Renal pelvis (tissue), 12 donors: ENCODE results near the gene GRIP2. TPM values are rescaled to one million over a fixed set of nuclear protein-coding genes. Genes with fewer than 3 reads are reported as not detected.

ENCODE experiments used
- DNase-seq: peaks from one replicate; pipeline ENCODE4 v3.0.0-alpha.2; 2013
- long read RNA-seq, 16 experiments: transcript quantifications; one replicate each; lab custom pipeline, GENCODE V29; 2026
- polyA plus RNA-seq, 3 donors: library from polyadenylated mRNA; unstranded; fragments of 120-200 nt; gene quantifications; one replicate each; pipeline ENCODE4 v1.2.1, GENCODE V29; 2013; ENCODE audit not compliant: insufficient read length in 3 of 3

Gene GRIP2
- 1 to 10 TPM; 1.1 to 2.5 (median 1.5) TPM for polyA plus RNA-seq
- long read RNA-seq, donor 1, result 0 reads
- long read RNA-seq, donor 2, result 0 reads
- long read RNA-seq, donor 3, full-length matches to known transcripts, result 1 of 1 reads
- long read RNA-seq, donor 3, partial matches to known transcripts, result 0 of 1 reads
- long read RNA-seq, donor 3, other reads (novel, unspliced or antisense), result 0 of 1 reads
- long read RNA-seq, donor 4, result 0 reads
- long read RNA-seq, donor 5, result 0 reads
- long read RNA-seq, donor 6, result 0 reads
- long read RNA-seq, donor 7, result 0 reads
- long read RNA-seq, donor 8, result 0 reads
- long read RNA-seq, donor 9, result 0 reads
- long read RNA-seq, donor 10, result 0 reads
- long read RNA-seq, donor 11, result 0 reads
- long read RNA-seq, donor 12, partial matches to known transcripts, result 0 of 1 reads
- long read RNA-seq, donor 12, other reads (novel, unspliced or antisense), result 0 of 1 reads
- long read RNA-seq, donor 13, result 0 reads
- long read RNA-seq, donor 14, result 0 reads
- long read RNA-seq, donor 15, result 0 reads
- long read RNA-seq, donor 16, result 0 reads

- DNase-seq, result no peak
These were observed at the start of gene GRIP2 for GRCh38 chr3:14539742-14540491. Gene GRIP2 (minus strand): TSS chr3:14540342. CDS start chr3:14540308, 34 bp downstream.

GRCh38 chr3:14588425-14589112 lies 48.4 kb upstream of the GRIP2 start:
- no peak for DNase-seq

DNA sequence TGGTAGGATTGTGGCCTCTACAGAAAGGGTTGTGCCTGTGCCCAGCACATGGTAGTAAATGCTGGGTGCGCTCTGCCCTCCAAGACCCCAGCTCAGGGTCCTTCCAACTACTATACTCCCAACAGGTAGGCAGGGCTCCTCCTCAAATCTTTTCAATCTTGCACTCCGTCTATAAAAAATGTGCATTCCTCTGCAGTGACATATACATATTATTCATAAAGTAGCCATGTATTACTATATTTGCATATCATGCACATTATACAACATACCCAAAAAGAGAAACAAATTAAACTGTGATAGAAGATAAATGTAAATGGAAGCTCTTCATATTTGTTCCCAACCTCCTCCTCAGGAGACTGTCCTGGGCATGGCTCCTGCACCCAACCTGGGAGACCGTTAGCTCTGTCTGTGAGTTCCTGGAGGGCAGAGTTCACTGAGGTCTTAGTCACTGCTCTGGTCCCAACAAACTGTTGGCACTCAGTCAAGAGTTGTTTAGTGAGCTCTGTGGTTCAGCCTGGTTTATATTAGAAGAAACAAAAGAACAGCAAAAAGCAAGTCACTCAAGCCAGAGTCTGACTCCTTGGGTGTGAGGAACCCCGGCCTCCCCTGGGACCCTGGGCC lies 47.7 kb upstream of the GRIP2 start:
- no peak for DNase-seq

DNA sequence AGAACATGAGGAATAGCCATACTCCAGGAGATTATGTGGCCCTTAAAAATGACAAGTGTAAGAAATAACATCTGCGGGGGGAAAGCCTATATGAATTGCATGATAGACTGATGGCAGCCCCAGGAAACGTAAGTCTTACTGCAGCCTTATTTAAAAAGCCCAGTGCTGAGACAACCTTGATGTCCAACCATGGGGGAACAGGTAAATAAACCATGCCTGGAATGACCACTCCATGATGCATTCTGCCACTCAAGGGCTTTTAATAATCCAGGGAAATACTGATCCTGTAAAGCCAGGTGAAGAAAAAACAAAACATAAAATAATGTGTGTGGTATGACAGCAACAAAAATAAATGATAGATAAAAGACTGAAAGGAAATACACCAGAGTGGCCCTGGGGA lies 46.5 kb upstream of the GRIP2 start:
- DNase-seq, result no peak

- no peak for DNase-seq
These were observed 43.5 kb upstream of the GRIP2 start for GRCh38 chr3:14583548-14584091.

- no peak for DNase-seq
These were observed 41.9 kb upstream of the GRIP2 start for GRCh38 chr3:14582045-14582410.

DNA sequence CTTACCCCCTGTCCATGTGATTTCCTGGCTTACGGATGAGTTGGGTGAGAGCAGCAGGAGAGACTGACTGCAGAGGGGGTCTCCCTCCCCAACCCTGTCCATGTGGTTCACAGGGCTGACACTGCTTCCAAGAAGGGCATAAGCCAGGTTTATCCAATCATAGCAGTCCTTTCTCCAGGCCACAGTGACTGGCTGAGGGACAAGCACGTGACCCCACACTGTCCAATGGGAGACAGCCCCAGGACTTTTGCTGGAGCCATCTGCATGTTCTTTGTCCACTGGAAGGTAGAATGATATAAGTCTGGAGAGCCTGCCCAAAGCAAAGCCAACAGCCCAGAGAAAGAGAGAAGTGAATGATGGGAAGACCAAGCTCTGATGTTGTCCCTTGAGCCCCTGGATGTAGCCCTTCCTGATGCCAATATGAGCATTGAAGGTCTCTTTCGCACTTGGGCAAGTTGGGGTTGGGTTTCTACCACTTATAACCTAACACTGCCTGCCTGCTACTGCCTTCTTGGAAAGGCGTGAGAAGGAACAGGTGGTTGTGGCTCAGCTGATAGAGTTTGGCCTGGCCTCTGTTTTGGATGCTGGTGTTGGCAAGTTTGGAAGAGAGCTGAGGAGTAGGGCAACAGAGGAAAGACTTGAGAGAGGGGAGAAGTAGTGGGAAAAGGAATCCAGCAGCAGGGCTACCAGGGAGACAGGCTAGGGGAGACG lies 41.3 kb upstream of the GRIP2 start:
- DNase-seq, result no peak

DNA sequence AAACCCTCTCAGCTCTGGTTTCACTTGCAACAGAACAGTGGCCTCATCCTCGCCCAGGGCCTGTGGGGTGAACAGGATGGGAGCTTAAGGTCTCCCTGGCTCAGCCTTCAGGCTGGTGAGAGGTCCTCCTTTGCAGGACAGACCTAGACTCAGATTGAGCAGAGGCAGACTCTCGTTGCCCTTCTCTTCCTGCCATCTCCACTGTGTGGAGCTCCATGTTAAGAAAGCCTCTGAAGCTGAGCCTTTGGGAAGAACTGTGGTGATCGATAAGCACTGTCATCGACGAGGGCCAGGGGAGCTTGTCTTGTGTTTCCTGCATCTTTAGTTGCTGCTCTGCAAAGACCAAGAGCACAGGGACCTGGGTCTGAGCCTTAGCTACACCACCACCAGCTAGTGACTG lies 37.8 kb upstream of the GRIP2 start:
- no peak for DNase-seq

DNA sequence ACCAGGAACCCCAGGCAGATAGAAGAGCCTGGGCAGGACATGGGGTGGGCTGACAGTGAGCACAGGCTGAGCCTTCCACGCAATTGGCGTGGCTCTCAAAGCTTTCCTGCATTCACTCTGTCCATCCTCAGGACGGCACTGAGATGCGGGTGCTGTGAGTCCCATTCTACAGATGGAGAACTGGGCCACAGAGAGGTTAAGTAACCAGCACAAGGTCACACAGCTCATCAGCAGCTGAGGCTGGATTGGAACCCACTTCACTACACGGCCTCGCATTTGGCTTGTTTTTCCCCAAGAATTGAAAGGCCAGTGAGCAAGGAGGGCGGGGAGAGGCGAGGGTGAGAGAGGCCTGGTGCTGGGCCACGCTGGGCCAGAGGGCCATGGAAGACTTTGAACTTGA lies 36.0 kb upstream of the GRIP2 start:
- DNase-seq, result no peak

DNA sequence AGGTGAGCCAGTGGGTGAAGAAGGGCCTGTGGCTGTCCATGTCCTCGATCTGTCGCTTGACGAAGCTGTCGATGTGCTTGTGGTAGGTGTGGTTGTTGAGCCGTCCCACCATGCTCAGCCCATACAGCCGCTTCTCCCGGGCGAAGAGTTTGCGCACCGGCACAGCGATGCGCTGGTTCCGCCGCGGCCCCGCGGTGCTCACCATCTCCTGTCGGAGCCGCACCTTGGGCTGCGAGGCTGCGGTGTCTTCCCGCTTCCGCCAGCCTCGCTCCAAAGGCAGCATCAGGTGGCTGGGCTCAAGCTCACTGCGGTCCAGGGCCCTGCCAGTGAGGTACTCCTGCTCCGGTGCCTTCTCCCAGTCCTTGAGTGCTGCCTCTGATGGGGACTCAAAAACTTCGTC lies 34.0 kb upstream of the GRIP2 start:
- DNase-seq, result no peak

- no peak for DNase-seq
These were observed 33.6 kb upstream of the GRIP2 start for GRCh38 chr3:14573706-14574105.

DNA sequence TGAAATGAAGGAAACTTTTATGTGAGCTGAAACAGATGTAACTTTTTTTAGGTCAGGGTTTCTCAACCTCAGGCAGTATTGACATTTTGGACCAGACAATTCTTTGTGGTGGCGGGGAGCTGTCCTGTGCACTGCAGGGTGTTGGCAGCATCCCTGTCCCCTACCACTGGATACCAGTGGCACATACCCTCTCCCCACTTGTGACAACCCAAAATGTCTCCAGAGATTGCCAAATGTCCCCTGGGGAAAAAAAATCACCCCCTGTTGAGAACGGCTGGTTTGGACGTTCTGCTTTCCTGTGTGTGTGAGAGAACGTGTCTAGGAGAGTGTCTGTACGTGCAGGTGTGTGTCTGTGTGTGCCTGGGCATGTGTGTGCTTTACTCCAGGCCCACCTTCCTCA lies 30.7 kb upstream of the GRIP2 start:
- no peak for DNase-seq

GRCh38 chr3:14570089-14570488 lies 29.9 kb upstream of the GRIP2 start:
- DNase-seq, result no peak

- DNase-seq, result no peak
These were observed 29.4 kb upstream of the GRIP2 start for GRCh38 chr3:14569474-14570000.

DNA sequence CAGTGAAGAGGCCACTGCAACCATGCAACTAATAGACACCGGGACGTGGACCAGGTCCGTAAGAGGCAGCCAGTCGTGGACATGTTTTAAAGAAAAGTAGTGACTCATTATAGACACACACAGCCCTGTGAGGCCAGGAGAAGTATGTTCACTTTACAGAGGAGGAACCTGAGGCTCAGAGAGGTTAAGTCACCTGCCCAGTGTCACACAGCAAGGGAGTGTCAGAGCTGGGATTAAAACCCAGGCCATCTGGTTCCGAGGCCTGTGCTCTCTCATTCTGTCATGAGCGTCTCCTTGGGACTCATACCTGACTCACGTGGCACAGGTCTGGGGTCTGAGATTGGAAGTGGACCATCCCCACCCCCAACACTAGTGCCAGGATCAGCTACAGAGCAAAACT lies 28.1 kb upstream of the GRIP2 start:
- DNase-seq, result no peak

- no peak for DNase-seq
These were observed 26.7 kb upstream of the GRIP2 start for GRCh38 chr3:14566812-14567211.

DNA sequence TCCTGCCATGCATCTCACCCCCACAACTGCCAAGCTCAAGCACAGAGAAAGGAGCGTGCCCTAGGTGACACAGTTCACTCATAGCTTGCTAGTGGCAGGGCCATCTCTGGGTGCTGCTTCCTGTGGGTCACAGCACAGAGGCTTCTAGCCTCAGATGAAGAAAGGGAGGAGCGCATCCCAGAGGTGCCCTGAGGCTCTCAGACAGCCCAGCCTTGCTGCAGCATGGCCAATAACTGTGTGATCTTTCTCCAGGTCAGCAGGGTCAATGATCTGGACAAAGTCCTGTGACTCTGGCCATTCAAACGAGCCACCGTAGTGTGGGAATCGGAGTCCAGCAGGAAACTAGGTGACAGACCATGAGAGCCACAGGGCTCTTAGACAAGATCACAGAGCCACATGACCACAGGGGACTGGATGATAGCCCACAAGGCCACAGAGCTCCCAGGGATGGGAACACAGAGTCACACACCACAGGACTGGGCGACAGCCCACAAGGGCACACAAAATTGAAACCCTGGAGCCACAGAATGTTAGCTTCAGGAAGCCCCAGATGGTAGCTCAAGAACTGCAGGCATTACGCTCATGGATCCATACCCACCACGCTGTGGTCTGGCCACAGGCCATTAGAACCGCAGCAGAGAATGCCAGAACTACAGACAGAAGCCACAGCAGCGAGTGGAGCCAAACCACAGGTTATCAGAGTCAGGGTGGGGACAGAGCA lies 25.9 kb upstream of the GRIP2 start:
- DNase-seq, result no peak

DNA sequence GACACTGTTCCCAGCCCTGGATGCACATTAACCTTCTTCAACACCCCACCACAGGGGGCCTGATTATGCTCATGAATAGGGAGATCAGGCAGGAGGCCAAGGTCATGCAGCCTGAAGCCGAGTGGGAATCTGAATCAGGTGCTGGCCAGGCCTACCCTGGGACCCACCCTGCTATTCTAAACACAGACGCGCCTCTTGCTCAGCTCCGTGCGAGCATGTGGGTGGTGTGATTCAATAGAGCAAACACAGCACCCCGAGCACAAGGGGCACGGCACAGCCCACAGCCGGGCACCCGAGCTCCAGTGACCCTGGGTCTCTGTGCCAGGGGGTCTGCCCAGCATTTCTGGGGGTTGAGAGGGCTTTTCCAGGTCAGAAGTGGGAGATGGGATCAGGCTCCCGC lies 24.6 kb upstream of the GRIP2 start:
- no peak for DNase-seq

DNA sequence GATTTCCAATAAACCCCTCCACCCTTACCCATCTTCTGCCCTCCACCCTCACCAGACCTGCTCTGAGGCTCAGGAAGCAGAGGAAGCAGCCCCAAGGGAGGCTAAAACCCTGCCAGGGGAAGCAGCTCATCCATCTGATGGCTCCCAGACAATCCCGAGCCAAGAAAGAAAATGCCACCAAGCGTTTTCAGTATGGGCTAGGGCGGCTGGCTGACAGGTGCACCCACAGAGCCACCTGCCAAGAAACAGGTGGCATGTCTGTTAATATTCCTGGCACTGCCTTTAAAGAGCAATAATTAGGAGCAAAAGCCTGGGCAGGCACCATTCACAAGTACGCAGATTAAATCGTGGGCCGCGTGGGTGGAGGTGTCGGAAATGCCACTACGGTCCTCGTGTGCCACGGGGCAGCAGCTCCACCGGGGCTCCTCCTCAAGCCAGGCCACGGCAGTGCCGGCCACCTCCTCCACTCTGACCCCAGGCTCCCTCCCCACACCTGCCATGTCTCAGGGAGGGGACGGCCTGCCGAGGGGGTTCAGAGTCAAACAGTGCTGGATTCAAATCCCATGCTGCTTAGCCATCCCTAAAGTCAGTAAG lies 23.9 kb upstream of the GRIP2 start:
- DNase-seq, result no peak
